ENCODE measurements around the gene COL6A2. TPM values are rescaled to one million over a fixed set of nuclear protein-coding genes. Genes with fewer than 3 reads are reported as not detected.

The COL6A2 gene
- total and polyA plus RNA-seq, 8 donors: 79.3 to 3,737 (median 398) TPM

- H3K4me1 ChIP-seq: peaks cover 20 to 37% (median 32%) of the 10 kb centered on the region in 4 donors
- intact Hi-C loops (cut with DNase I; ENCODE audit: low total_unique reads): no loop called here
- H3K4me3 ChIP-seq: no peak overlapping the region
- 17 to 32% (median 24%) methylated on average over 23 to 29 of the region's 29 CpGs for WGBS, 5 donors
- no peak for TF ChIP-seq POLR2AphosphoS5 (IDR thresholded peaks at IDR 0.05)
- peaks cover 0 to 14% (median 5%) of the 10 kb centered on the region in 4 donors for H3K9me3 ChIP-seq
- DNase-seq: peak; percentile 49 to 82
- no peaks in the 10 kb centered on the region for H3K36me3 ChIP-seq
- H3K27me3 ChIP-seq: peaks cover 0 to 54% (median 4%) of the 10 kb centered on the region in 3 donors
- peak overlapping the region; percentile 43 to 87 (median 77) for H3K27ac ChIP-seq
These were observed 31.2 kb upstream of the COL6A2 start for GRCh38 chr21:46066591-46067331.

- intact Hi-C loops (cut with DNase I; ENCODE audit: low total_unique reads): no loop called here
- Histone ChIP-seq H3K4me3 (no peak overlapping the region), H3K4me1 (peaks cover 20 to 37% (median 32%) of the 10 kb centered on the region in 4 donors), H3K27me3 (peaks cover 0 to 53% (median 4%) of the 10 kb centered on the region in 3 donors), H3K9me3 (peaks cover 0 to 8% (median 4%) of the 10 kb centered on the region in 4 donors), H3K36me3 (no peaks in the 10 kb centered on the region), H3K27ac (peak overlapping the region; percentile 5 to 87 (median 77))
- DNase-seq: peak in 1 of 2 donors; percentile 16
- TF ChIP-seq CTCF (IDR thresholded peaks at IDR 0.05) (no peak), POLR2A (IDR thresholded peaks at IDR 0.05) (no peak), POLR2AphosphoS5 (IDR thresholded peaks at IDR 0.05) (no peak), EP300 (IDR thresholded peaks at IDR 0.05) (no peak)
- 86 to 90% (median 86%) methylated on average over 26 to 32 of the region's 32 CpGs for WGBS, 5 donors
These were observed 30.3 kb upstream of the COL6A2 start for GRCh38 chr21:46067505-46068201.

DNA sequence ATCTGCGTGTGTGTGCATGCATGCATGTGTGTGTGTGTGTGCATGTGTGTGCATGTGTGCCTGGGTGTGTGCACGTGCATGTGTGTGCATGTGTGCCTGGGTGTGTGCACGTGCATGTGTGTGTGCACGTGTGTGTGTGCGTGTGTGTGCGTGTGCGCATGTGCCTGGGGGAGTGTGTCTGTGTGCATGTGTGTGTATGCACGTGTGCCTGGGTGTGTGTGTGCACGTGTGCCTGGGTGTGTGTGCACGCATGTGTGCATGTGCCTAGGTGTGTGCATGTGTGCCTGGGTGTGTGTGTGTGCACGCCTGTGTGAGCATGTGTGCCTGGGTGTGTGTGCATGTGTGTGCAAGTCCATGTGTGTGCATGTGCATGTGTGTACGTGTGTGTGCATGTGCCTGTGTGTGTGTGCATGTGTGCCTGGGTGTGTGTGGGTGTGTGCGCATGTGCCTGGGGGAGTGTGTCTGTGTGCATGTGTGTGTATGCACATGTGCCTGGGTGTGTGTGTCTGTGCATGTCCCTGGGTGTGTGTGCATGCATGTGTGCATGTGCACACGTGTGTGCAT, 29.3 kb upstream of the COL6A2 start:
- no peak for DNase-seq
- Histone ChIP-seq H3K9me3 (no peaks in the 10 kb centered on the region), H3K27ac (no peak overlapping the region), H3K27me3 (peaks cover 0 to 44% (median 4%) of the 10 kb centered on the region in 3 donors), H3K4me1 (peaks cover 20 to 37% (median 32%) of the 10 kb centered on the region in 4 donors), H3K36me3 (no peaks in the 10 kb centered on the region), H3K4me3 (no peak overlapping the region)
- 57 to 89% (median 86%) methylated on average over 9 to 14 of the region's 14 CpGs for WGBS, 5 donors
- intact Hi-C loops (cut with DNase I; ENCODE audit: low total_unique reads): no loop called here
- TF ChIP-seq POLR2A (IDR thresholded peaks at IDR 0.05) (no peak), CTCF (IDR thresholded peaks at IDR 0.05) (no peak), POLR2AphosphoS5 (IDR thresholded peaks at IDR 0.05) (no peak)

DNA sequence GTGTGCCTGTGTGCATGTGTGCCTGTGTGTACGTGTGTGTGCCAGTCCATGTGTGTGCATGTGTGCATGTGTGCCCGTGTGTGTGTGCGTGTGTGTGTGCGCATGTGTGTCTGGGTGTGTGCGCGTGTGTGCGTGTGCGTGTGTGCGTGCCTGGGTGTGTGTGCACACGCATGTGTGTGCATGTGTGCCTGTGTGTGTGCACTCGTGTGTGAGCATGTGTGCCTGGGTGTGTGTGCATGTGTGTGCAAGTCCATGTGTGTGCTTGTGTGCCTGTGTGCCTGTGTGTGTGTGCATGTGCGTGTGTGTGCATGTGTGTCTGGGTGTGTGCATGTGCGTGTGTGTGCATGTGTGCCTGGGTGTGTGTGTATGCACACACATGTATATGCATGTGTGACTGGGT, 28.7 kb upstream of the COL6A2 start:
- WGBS, 5 donors: 81 to 100% (median 94%) methylated on average over 3 to 13 of the region's 13 CpGs
- Histone ChIP-seq H3K36me3 (no peaks in the 10 kb centered on the region), H3K4me1 (peaks cover 20 to 37% (median 32%) of the 10 kb centered on the region in 4 donors), H3K4me3 (no peak overlapping the region), H3K9me3 (no peaks in the 10 kb centered on the region), H3K27ac (no peak overlapping the region), H3K27me3 (peaks cover 0 to 39% (median 4%) of the 10 kb centered on the region in 3 donors)
- TF ChIP-seq CTCF (IDR thresholded peaks at IDR 0.05): no peak
- no peak for TF ChIP-seq EP300 (IDR thresholded peaks at IDR 0.05)
- no peak for TF ChIP-seq POLR2AphosphoS5 (IDR thresholded peaks at IDR 0.05)
- no peak for TF ChIP-seq POLR2A (IDR thresholded peaks at IDR 0.05)
- no peak for DNase-seq
- intact Hi-C loops (cut with DNase I; ENCODE audit: low total_unique reads): no loop called here
